NB4 (cell line): ENCODE measurements around the gene RBMS1.

Source experiments
- CTCF ChIP-seq: IDR thresholded peaks from one replicate; pipeline ENCODE4 v1.5.1; 2012; ENCODE audit warnings: low read depth, low read length
- MAX ChIP-seq: IDR thresholded peaks from 2 replicates; pipeline ENCODE4 v1.6.1; 2011; ENCODE audit warnings: low read depth, low read length
- POLR2A ChIP-seq: IDR thresholded peaks from 2 replicates; pipeline ENCODE4 v1.6.1; 2011; ENCODE audit warnings: mild to moderate bottlenecking; ENCODE audit not compliant: insufficient read length; ENCODE audit errors: extremely low read depth

- no peak for TF ChIP-seq CTCF
- TF ChIP-seq MAX: no peak
- no peak for TF ChIP-seq POLR2A
Measured at GRCh38 chr2:160324917-160325316, 168.7 kb downstream of the RBMS1 start.
